Activated CD8-positive, alpha-beta T cell treated with anti-CD3 and anti-CD28 coated beads for 36 hours (primary cell): ENCODE measurements around the gene RHBG. TPM values are rescaled to one million over a fixed set of nuclear protein-coding genes. Genes with fewer than 3 reads are reported as not detected.

Experiments
- ATAC-seq: fragments of 200-7000 bp; cut with Tn5 transposase; one replicate; pipeline ENCODE4 v1.10.0; 2021; ENCODE audit warnings: mild to moderate bottlenecking, moderate library complexity
- CTCF ChIA-PET: fragments of 350-600 bp; sonication (Branson Sonifier 250); formaldehyde crosslinking; loops from one replicate; lab custom pipeline; 2021; ENCODE audit warnings: antibody characterized with exemption; lab: Charles Lee
- POLR2A ChIA-PET: fragments of 350-600 bp; sonication (Branson Sonifier 250); formaldehyde crosslinking; loops from one replicate; lab custom pipeline; 2021; ENCODE audit warnings: antibody characterized with exemption; lab: Charles Lee
- DNase-seq: peaks from one replicate; pipeline ENCODE4 v3.0.0-alpha.2; 2020
- H3K27ac Mint-ChIP-seq: one replicate; pipeline ENCODE4 v1.8.0; 2021; ENCODE audit warnings: mild to moderate bottlenecking, mixed read lengths
- H3K27me3 Mint-ChIP-seq: one replicate; pipeline ENCODE4 v1.8.0; 2021; ENCODE audit warnings: mixed read lengths
- H3K36me3 Mint-ChIP-seq: one replicate; pipeline ENCODE4 v1.8.0; 2021; ENCODE audit warnings: low read depth, mixed read lengths
- H3K4me1 Mint-ChIP-seq: one replicate; pipeline ENCODE4 v1.8.0; 2021; ENCODE audit warnings: low read depth, mixed read lengths
- H3K4me3 Mint-ChIP-seq: one replicate; pipeline ENCODE4 v1.8.0; 2021; ENCODE audit warnings: mild to moderate bottlenecking, moderate library complexity, mixed read lengths
- H3K9me3 Mint-ChIP-seq: one replicate; pipeline ENCODE4 v1.8.0; 2021; ENCODE audit warnings: mixed read lengths
- intact Hi-C: fragments of 100-400 bp; cut with micrococcal nuclease; formaldehyde crosslinking; loops from one replicate; pipeline ENCODE4 v1.10.0; 2022
- total RNA-seq, 2 experiments: library from RNA; stranded (reverse); gene quantifications; one replicate each; pipeline ENCODE4 v1.2.3, GENCODE V29; 2021
- TF ChIP-seq, protein P1 (sequence below): fragments of 200-600 bp; IDR thresholded peaks from one replicate; pipeline ENCODE4 v1.8.0; 2022; ENCODE audit warnings: antibody characterized with exemption, mild to moderate bottlenecking

The RHBG gene
- total RNA-seq, 2 experiments from 2014 or later = not detected

DNA sequence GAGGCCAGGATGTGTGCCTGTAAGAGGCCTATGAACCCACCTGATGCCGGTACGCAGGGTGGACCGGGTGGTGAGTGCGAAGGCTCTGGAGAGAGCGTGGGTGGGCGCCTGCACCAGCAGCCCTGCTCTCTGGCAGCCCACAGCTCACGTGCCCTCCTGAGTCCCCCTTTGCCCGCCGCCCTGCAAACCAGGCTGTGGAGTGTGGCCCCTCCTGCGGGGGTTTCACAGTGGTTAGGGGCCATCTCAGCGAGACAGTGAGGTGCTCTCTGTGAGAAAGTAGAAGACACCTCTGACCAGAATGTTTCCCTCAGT, 22.3 kb downstream of the RHBG start:
- peaks cover 38% of the 10 kb centered on the region for H3K27me3 Mint-ChIP-seq

DNA sequence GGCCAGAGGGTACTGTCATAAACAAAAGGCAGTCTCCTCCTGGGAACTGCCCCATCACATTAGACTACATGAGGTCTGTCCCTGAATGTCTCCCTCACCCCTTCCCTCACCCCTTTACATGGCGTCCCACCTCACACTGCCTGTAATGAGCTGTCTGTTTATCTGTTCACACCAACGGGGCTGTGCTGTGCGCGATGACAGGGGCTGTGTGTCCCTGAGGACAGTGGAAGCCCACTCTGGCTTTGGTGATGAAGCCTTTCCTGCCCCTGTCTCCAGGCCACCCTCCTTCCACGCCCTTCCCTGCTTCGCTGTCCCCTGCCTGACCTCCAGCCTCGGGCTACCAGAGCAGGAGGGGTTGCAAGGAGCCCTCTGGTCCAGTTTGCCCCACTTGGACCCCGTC, 22.7 kb downstream of the RHBG start:
- ChIA-PET CTCF (interaction anchor here (0.8 kb wide), 1 partner anchor 51 kb away, joined by 3 read pairs; no protein-coding TSS in a partner anchor), POLR2A (interaction anchor here (1.2 kb wide), 1 partner anchor 44 kb away, joined by 3 read pairs; no protein-coding TSS in a partner anchor)
- no peaks in the 10 kb centered on the region for H3K36me3 Mint-ChIP-seq
- intact Hi-C loops = no loop called here
- no peak overlapping the region for H3K4me3 Mint-ChIP-seq
- no peaks in the 10 kb centered on the region for H3K4me1 Mint-ChIP-seq
- H3K27ac Mint-ChIP-seq = no peak overlapping the region
- peaks cover 37% of the 10 kb centered on the region for H3K27me3 Mint-ChIP-seq
- DNase-seq = no peak
- no peaks in the 10 kb centered on the region for H3K9me3 Mint-ChIP-seq
- TF ChIP-seq, protein P1, sequence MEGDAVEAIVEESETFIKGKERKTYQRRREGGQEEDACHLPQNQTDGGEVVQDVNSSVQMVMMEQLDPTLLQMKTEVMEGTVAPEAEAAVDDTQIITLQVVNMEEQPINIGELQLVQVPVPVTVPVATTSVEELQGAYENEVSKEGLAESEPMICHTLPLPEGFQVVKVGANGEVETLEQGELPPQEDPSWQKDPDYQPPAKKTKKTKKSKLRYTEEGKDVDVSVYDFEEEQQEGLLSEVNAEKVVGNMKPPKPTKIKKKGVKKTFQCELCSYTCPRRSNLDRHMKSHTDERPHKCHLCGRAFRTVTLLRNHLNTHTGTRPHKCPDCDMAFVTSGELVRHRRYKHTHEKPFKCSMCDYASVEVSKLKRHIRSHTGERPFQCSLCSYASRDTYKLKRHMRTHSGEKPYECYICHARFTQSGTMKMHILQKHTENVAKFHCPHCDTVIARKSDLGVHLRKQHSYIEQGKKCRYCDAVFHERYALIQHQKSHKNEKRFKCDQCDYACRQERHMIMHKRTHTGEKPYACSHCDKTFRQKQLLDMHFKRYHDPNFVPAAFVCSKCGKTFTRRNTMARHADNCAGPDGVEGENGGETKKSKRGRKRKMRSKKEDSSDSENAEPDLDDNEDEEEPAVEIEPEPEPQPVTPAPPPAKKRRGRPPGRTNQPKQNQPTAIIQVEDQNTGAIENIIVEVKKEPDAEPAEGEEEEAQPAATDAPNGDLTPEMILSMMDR = no peak
- no peak for ATAC-seq

More for the DNA sequence above, 22.3 kb downstream of the RHBG start:
- H3K4me1 Mint-ChIP-seq = no peaks in the 10 kb centered on the region
- ChIA-PET CTCF (no interaction called here), POLR2A (interaction anchor here (1.2 kb wide), 1 partner anchor 44 kb away, joined by 3 read pairs; no protein-coding TSS in a partner anchor)
- no peaks in the 10 kb centered on the region for H3K9me3 Mint-ChIP-seq
- no peak overlapping the region for H3K27ac Mint-ChIP-seq
- intact Hi-C loops = no loop called here
- TF ChIP-seq, protein P1 = no peak
- H3K36me3 Mint-ChIP-seq = no peaks in the 10 kb centered on the region
- H3K4me3 Mint-ChIP-seq = no peak overlapping the region
- DNase-seq = no peak
- no peak for ATAC-seq

DNA sequence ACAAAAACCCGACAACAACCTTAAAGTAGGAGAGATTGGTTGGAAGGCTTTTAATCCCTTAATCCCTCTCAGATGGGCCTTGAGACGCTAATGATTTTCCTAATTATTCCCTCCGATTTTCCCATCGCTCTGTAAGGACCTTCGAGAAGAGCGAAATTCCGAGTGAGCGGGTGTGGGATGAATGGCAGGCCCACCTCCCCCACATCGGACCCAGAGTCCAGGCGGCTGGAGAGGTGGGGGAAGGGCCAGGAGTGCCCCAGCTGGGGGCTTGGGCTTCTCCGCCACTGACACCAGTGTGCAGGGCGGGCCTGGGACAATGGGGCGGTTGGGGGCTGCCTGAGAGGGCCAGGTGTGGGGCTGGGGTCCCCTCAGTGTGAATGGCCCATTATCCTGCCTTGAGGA, 23.4 kb downstream of the RHBG start:
- Mint-ChIP-seq H3K4me1 (no peaks in the 10 kb centered on the region), H3K36me3 (no peaks in the 10 kb centered on the region), H3K4me3 (no peak overlapping the region), H3K9me3 (no peaks in the 10 kb centered on the region), H3K27ac (no peak overlapping the region), H3K27me3 (peaks cover 30% of the 10 kb centered on the region)
- ChIA-PET CTCF (interaction anchor here (0.8 kb wide), 1 partner anchor 50 kb away, joined by 3 read pairs; no protein-coding TSS in a partner anchor), POLR2A (no interaction called here)
- ATAC-seq (no peak), DNase-seq (no peak)
- intact Hi-C loops = no loop called here
- TF ChIP-seq, protein P1 = no peak

DNA sequence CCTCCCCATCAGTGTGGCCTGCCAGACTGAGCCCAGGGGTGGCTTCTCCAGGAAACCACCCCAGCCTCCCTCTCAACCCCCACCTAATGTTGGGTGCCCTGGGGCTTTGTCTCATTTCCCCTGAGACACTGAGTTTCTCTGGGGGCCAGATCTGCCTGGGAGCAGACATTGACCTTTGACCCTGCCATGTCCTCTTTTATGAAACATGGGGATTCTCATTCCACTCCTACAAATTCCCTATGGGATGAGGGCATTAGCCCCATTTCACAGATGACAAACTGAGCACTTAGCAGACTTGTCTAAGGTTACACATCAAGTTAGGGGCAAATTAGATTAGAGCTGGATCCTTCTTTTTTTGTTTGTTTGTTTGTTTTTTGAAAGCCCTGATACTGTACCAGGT, 24.1 kb downstream of the RHBG start:
- peaks cover 24% of the 10 kb centered on the region for H3K27me3 Mint-ChIP-seq
- H3K4me1 Mint-ChIP-seq = no peaks in the 10 kb centered on the region
- H3K9me3 Mint-ChIP-seq = no peaks in the 10 kb centered on the region
- intact Hi-C loops = no loop called here
- H3K27ac Mint-ChIP-seq = no peak overlapping the region
- no peak for ATAC-seq
- H3K4me3 Mint-ChIP-seq = no peak overlapping the region
- TF ChIP-seq, protein P1 = no peak
- POLR2A ChIA-PET = no interaction called here
- no peak for DNase-seq
- CTCF ChIA-PET = interaction anchor here (0.9 to 1.3 kb wide), 2 partner anchors 8 to 53 kb away, joined by 3 to 9 read pairs; no protein-coding TSS in a partner anchor
- no peaks in the 10 kb centered on the region for H3K36me3 Mint-ChIP-seq

DNA sequence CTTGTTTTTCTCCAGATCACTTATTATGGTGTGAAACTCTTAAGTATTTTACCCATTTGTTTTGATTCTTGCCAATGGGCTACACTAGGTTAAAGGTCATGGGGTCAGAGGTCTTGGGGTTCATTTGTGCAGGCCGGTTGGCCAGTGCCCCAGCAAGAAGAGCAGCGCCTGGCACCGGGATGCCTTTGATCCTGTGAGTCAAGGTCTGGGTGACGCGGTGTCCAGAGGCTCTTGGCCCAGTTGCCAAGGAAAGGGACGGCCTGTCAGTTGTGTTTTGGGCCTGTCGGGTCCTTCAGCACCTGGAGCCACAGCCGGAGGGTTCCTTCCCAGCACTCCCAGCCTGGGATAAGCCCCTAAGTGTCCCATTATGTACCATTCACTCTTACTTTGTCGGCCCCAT, 25.1 kb downstream of the RHBG start:
- POLR2A ChIA-PET = no interaction called here
- H3K36me3 Mint-ChIP-seq = no peaks in the 10 kb centered on the region

More for the DNA sequence above, 25.1 kb downstream of the RHBG start:
- DNase-seq (no peak), ATAC-seq (no peak)
- Mint-ChIP-seq H3K4me1 (no peaks in the 10 kb centered on the region), H3K4me3 (no peak overlapping the region), H3K9me3 (no peaks in the 10 kb centered on the region), H3K27me3 (peaks cover 19% of the 10 kb centered on the region), H3K27ac (no peak overlapping the region)
- TF ChIP-seq, protein P1 = no peak
- CTCF ChIA-PET = interaction anchor here (1.0 to 4.3 kb wide), 3 partner anchors 9 to 52 kb away, joined by 3 to 41 read pairs (median 5); no protein-coding TSS in a partner anchor
- intact Hi-C loops = no loop called here
